ENCODE data around the gene NMRK1. TPM values are rescaled to one million over a fixed set of nuclear protein-coding genes. Genes with fewer than 3 reads are reported as not detected.

The NMRK1 gene
- total RNA-seq, result 10 to 100 TPM in 3 of 4 donors, 1 to 10 TPM in 1; 1.3 to 32.5 (median 15.6) TPM

GRCh38 chr9:75087824-75088645 is at the start of gene NMRK1, which contains the start of gene OSTF1:
Gene NMRK1, minus strand, starts transcription at chr9:75088155. Its CDS starts 5,040 bp downstream, at chr9:75083115.
Gene OSTF1, plus strand, starts transcription at chr9:75088514. Its CDS starts 179 bp downstream, at chr9:75088693.
- DNase-seq, result peak; percentile 93 to 96
- TF ChIP-seq CTCF (IDR thresholded peaks at IDR 0.05), result peak in 3 of 4 experiments; percentile 8 to 21 (median 13)
- TF ChIP-seq POLR2A (IDR thresholded peaks at IDR 0.05), result peak; percentile 70 to 93
- Histone ChIP-seq H3K9me3 (no peaks in the 10 kb centered on the region), H3K4me1 (peaks cover 0 to 9% of the 10 kb centered on the region in 2 donors), H3K4me3 (peak within 1 kb of the TSS; percentile 90 to 96), H3K36me3 (no peaks in the 10 kb centered on the region), H3K27me3 (no peaks in the 10 kb centered on the region), H3K27ac (peak within 1 kb of the TSS; percentile 93 to 96)
- intact Hi-C loops (cut with DNase I; ENCODE audit: low total_unique reads), result loop anchor here (10.0 kb wide), 1 partner anchor 133 kb away; the partner anchor contains the start of gene C9orf40

- Histone ChIP-seq H3K4me3 (no peak overlapping the region), H3K9me3 (no peaks in the 10 kb centered on the region), H3K4me1 (no peaks in the 10 kb centered on the region), H3K27me3 (no peaks in the 10 kb centered on the region), H3K36me3 (no peaks in the 10 kb centered on the region), H3K27ac (no peak overlapping the region)
- no peak for DNase-seq
- intact Hi-C loops (cut with DNase I; ENCODE audit: low total_unique reads), result no loop called here
- no peak for TF ChIP-seq CTCF (IDR thresholded peaks at IDR 0.05)
- TF ChIP-seq POLR2A (IDR thresholded peaks at IDR 0.05), result no peak
Observed at GRCh38 chr9:75134495-75134894, 46.5 kb upstream of the NMRK1 start.

GRCh38 chr9:75133396-75133795 is 45.4 kb upstream of the NMRK1 start:
- Histone ChIP-seq H3K36me3 (no peaks in the 10 kb centered on the region), H3K27ac (no peak overlapping the region), H3K27me3 (no peaks in the 10 kb centered on the region), H3K9me3 (no peaks in the 10 kb centered on the region), H3K4me3 (no peak overlapping the region), H3K4me1 (no peaks in the 10 kb centered on the region)
- intact Hi-C loops (cut with DNase I; ENCODE audit: low total_unique reads), result no loop called here
- TF ChIP-seq CTCF (IDR thresholded peaks at IDR 0.05), result no peak
- TF ChIP-seq POLR2A (IDR thresholded peaks at IDR 0.05), result no peak
- DNase-seq, result no peak

- no peaks in the 10 kb centered on the region for H3K4me1 ChIP-seq
- TF ChIP-seq CTCF (IDR thresholded peaks at IDR 0.05), result no peak
- no peak for TF ChIP-seq POLR2A (IDR thresholded peaks at IDR 0.05)
- H3K27ac ChIP-seq, result no peak overlapping the region
- DNase-seq, result no peak
- H3K9me3 ChIP-seq, result no peaks in the 10 kb centered on the region
- no peaks in the 10 kb centered on the region for H3K36me3 ChIP-seq
- no peak overlapping the region for H3K4me3 ChIP-seq
- intact Hi-C loops (cut with DNase I; ENCODE audit: low total_unique reads), result no loop called here
- no peaks in the 10 kb centered on the region for H3K27me3 ChIP-seq
Observed at GRCh38 chr9:75132244-75132643, 44.3 kb upstream of the NMRK1 start.

- no peaks in the 10 kb centered on the region for H3K9me3 ChIP-seq
- no peak overlapping the region for H3K27ac ChIP-seq
- no peaks in the 10 kb centered on the region for H3K4me1 ChIP-seq
- no peaks in the 10 kb centered on the region for H3K27me3 ChIP-seq
- H3K36me3 ChIP-seq, result no peaks in the 10 kb centered on the region
- no peak for DNase-seq
- no peak overlapping the region for H3K4me3 ChIP-seq
- TF ChIP-seq CTCF (IDR thresholded peaks at IDR 0.05) (no peak), POLR2A (IDR thresholded peaks at IDR 0.05) (no peak)
- intact Hi-C loops (cut with DNase I; ENCODE audit: low total_unique reads), result no loop called here
Observed at GRCh38 chr9:75131700-75132099, 43.7 kb upstream of the NMRK1 start.

All from uterus (tissue), 4 donors.